ENCODE data around the gene MAP4K2. TPM values are rescaled to one million over a fixed set of nuclear protein-coding genes. Genes with fewer than 3 reads are reported as not detected.

Gene MAP4K2
- total RNA-seq, 1 experiment from 2014 or later = 24.7 TPM

- Histone ChIP-seq H2AFZ (ENCODE audit: low read length) (no peak overlapping the region), H3K4me2 (ENCODE audit: insufficient read depth, insufficient read length, low read length) (no peak overlapping the region), H3K18ac (ENCODE audit: insufficient read length, low read depth, low read length) (no peak overlapping the region), H4K91ac (ENCODE audit: insufficient read length, low read depth, low read length) (no peak overlapping the region), H2BK5ac (ENCODE audit: insufficient read length, low read length) (no peak overlapping the region), H3K14ac (ENCODE audit: insufficient read depth, low read length) (no peak overlapping the region), H3T11ph (ENCODE audit: low read length) (no peak overlapping the region), H3K4ac (ENCODE audit: low read depth, low read length) (no peak overlapping the region), H3K27me3 (ENCODE audit: insufficient read depth, low read length) (no peaks in the 10 kb centered on the region), H4K20me1 (ENCODE audit: control insufficient read depth, insufficient read depth, insufficient read length) (no peaks in the 10 kb centered on the region), H2AK5ac (ENCODE audit: insufficient read length, low read length) (no peak overlapping the region), H3K79me2 (ENCODE audit: insufficient read depth, low read length) (no peaks in the 10 kb centered on the region), H3K4me1 (ENCODE audit: insufficient read depth, low read length) (no peaks in the 10 kb centered on the region), H3K27ac (ENCODE audit: insufficient read length, low read depth, low read length) (no peak overlapping the region), H3K9ac (ENCODE audit: extremely low read depth, insufficient read length, low read length) (no peak overlapping the region), H3K56ac (ENCODE audit: insufficient read length, low read depth, low read length) (no peak overlapping the region), H2BK12ac (ENCODE audit: insufficient read length, low read depth, low read length) (no peak overlapping the region), H3K79me1 (ENCODE audit: insufficient read depth, low read depth, low read length, poor library complexity, severe bottlenecking) (no peaks in the 10 kb centered on the region), H2BK15ac (ENCODE audit: low read depth, low read length) (no peak overlapping the region), H4K5ac (ENCODE audit: insufficient read length, low read depth, low read length) (no peak overlapping the region), H4K8ac (replicated peaks; ENCODE audit: insufficient read length, low read depth, low read length) (no peak overlapping the region), H3K9me3 (ENCODE audit: control insufficient read depth, low read depth, low read length) (no peaks in the 10 kb centered on the region), H3K23ac (ENCODE audit: insufficient read length, low read depth, low read length) (no peak overlapping the region), H3K23me2 (ENCODE audit: insufficient read length, low read depth, low read length, poor library complexity, severe bottlenecking) (no peaks in the 10 kb centered on the region), H2BK120ac (ENCODE audit: low read depth, low read length, poor library complexity, severe bottlenecking) (no peak overlapping the region), H2BK20ac (ENCODE audit: low read depth, low read length, poor library complexity, severe bottlenecking) (no peak overlapping the region)
- DNase-seq = no peak
- TF ChIP-seq CTCF (conservative IDR thresholded peaks at IDR 0.05) = no peak
- Mint-ChIP-seq H3K27ac (peak overlapping the region in 1 of 3 experiments; percentile 51; a peak in 1 of 7 replicates), H3K27me3 (ENCODE audit: low read depth) (no peaks in the 10 kb centered on the region), H3K36me3 (ENCODE audit: insufficient read depth in 1 of 3, low read depth in 3 of 3) (peaks cover 0 to 6% (median 2%) of the 10 kb centered on the region in 3 experiments; a peak in 2 of 7 replicates), H3K4me1 (peaks cover 4 to 5% of the 10 kb centered on the region in 2 experiments; a peak in 2 of 4 replicates), H3K4me3 (no peak overlapping the region), H3K9me3 (no peaks in the 10 kb centered on the region)
- WGBS (ENCODE audit: extremely low coverage, insufficient read length, low lambda C conversion rate) = no CpG with 5 or more reads among the region's 10 CpGs
Measured at GRCh38 chr11:64786308-64786707, 16.7 kb downstream of the MAP4K2 start.

Data from H9 (cell line).